Adrenal gland (tissue), 12 donors: ENCODE data around the gene PPEF2. TPM values are rescaled to one million over a fixed set of nuclear protein-coding genes. Genes with fewer than 3 reads are reported as not detected.

ENCODE experiments used
- DNase-seq, 7 donors: peaks; one replicate each; pipeline ENCODE4 v3.0.0-alpha.2; 2019 to 2020
- H3K27ac ChIP-seq, 5 donors: fragments of 200-600 bp; sonication (generic) in 4 of 5; 1 replicate in 3 of 5; 2 replicates in 2 of 5; pipeline versions ENCODE4 v1.5.1 to v1.8.0; 2016 to 2020; ENCODE audit warnings: mild to moderate bottlenecking in 1 of 5
- H3K27me3 ChIP-seq: fragments of 200-600 bp; 2 replicates; pipeline ENCODE4 v1.8.0; 2021
- H3K36me3 ChIP-seq, 2 donors: fragments of 200-600 bp; replicated peaks in 1 of 2; 1 replicate in 1 of 2; 2 replicates in 1 of 2; pipeline versions ENCODE4 v1.5.1 to v1.8.0; 2018 to 2022
- H3K4me1 ChIP-seq, 2 donors: fragments of 200-600 bp; replicated peaks in 1 of 2; 1 replicate in 1 of 2; 2 replicates in 1 of 2; pipeline versions ENCODE4 v1.5.1 to v1.8.0; 2018 to 2021
- H3K4me3 ChIP-seq, 4 donors: fragments of 200-600 bp; sonication (generic) in 3 of 4; one replicate each; pipeline ENCODE4 v1.5.1; 2016 to 2018
- H3K9me3 ChIP-seq, 3 donors: fragments of 200-600 bp; sonication (generic) in 1 of 3; replicated peaks in 1 of 3; 1 replicate in 2 of 3; 2 replicates in 1 of 3; pipeline versions ENCODE4 v1.5.1 to v1.8.0; 2016 to 2021
- CTCF ChIP-seq, 6 experiments: fragments of 450-650 bp in 4 of 6; fragments of 200-600 bp in 2 of 6; sonication (generic) in 1 of 6; IDR thresholded peaks; 1 replicate in 5 of 6; 2 replicates in 1 of 6; pipeline versions ENCODE4 v1.5.1 to v1.8.0; 2016 to 2021; ENCODE audit warnings: antibody characterized with exemption in 6 of 6, mild to moderate bottlenecking in 2 of 6, moderate library complexity in 1 of 6
- POLR2A ChIP-seq, 2 donors: fragments of 450-650 bp; IDR thresholded peaks; one replicate each; pipeline ENCODE4 v1.6.1; 2017; ENCODE audit warnings: antibody characterized with exemption in 2 of 2, mild to moderate bottlenecking in 2 of 2, moderate library complexity in 1 of 2
- WGBS, 4 donors: extraction: QIAGEN DNeasy Blood & Tissue Kit in 2 of 4; methylation state at CpG; one replicate each; pipeline versions ENCODE4 v1.1.5 to v1.1.7; 2013 to 2017; 5-methylcytosine and 5-hydroxymethylcytosine counted together
- intact Hi-C, 2 donors: fragments of 100-400 bp; cut with DNase I; formaldehyde crosslinking; loops; one replicate each; pipeline versions ENCODE4 v1.14.1 to v1.15.0; 2022 to 2023
- polyA plus RNA-seq, 3 donors: library from polyadenylated mRNA; stranded (reverse); fragments of 200-250 nt in 2 of 3; fragments of 350-450 nt in 1 of 3; fragmentation: Illumina TruSeq in 1 of 3; extraction: RNeasy Lipid Tissue Mini Kit (QIAGEN cat#74804) in 1 of 3; gene quantifications; one replicate each; pipeline ENCODE4 v1.2.3, GENCODE V29; 2013 to 2014
- total RNA-seq, 9 donors: library from RNA; depleted of rRNA in 4 of 9; stranded (reverse); fragments of >200 nt in 4 of 9; fragments of 120-200 nt in 1 of 9; fragmentation: NEBNext Ultra II Directional in 1 of 9; extraction: Animal tissue kit (Norgen Biotek cat#: 25700) in 1 of 9; gene quantifications; one replicate each; pipeline versions ENCODE4 v1.1.0 to v1.2.4, GENCODE V29; 2013 to 2023
- donor health status: healthy with polysubstance abuse.
- donor health status: Bipolar disorder and iron deficiency.
- donor health status: DM: yes; HTN: yes; CAD: no.
- donor health status: DM: no; HTN: no; CAD: no.
- donor health status: DM: no; HTN: no; CAD: no.
- donor health status: DM: yes; HTN: yes; CAD: no.

The PPEF2 gene
- total and polyA plus RNA-seq, 12 donors, result 0.03 to 0.08 (median 0.06) TPM; not detected in 9

- no peaks in the 10 kb centered on the region for H3K36me3 ChIP-seq
- H3K9me3 ChIP-seq, result no peaks in the 10 kb centered on the region
- WGBS, 4 donors, result 44 to 49% (median 47%) methylated on average over 4 of the region's 4 CpGs
- H3K27me3 ChIP-seq, result no peaks in the 10 kb centered on the region
- intact Hi-C loops, result no loop called here
- no peaks in the 10 kb centered on the region for H3K4me1 ChIP-seq
- no peak for DNase-seq
- no peak overlapping the region for H3K27ac ChIP-seq
- peak; percentile 38 to 68 (median 52) for TF ChIP-seq CTCF (IDR thresholded peaks at IDR 0.05)
- no peak for TF ChIP-seq POLR2A (IDR thresholded peaks at IDR 0.05)
- no peak overlapping the region for H3K4me3 ChIP-seq
These were observed 6.4 kb downstream of the PPEF2 start for GRCh38 chr4:75895744-75896314.

- H3K4me3 ChIP-seq, result no peak overlapping the region
- no peaks in the 10 kb centered on the region for H3K9me3 ChIP-seq
- no peaks in the 10 kb centered on the region for H3K36me3 ChIP-seq
- intact Hi-C loops, result no loop called here
- H3K4me1 ChIP-seq, result no peaks in the 10 kb centered on the region
- no peak for DNase-seq
- WGBS, 4 donors, result 76 to 86% (median 85%) methylated on average over 3 of the region's 3 CpGs
- H3K27ac ChIP-seq, result no peak overlapping the region
- H3K27me3 ChIP-seq, result no peaks in the 10 kb centered on the region
- TF ChIP-seq CTCF (IDR thresholded peaks at IDR 0.05), result no peak
These were observed 9.7 kb downstream of the PPEF2 start for GRCh38 chr4:75892508-75892907.

- 85 to 93% (median 87%) methylated on average over 7 to 14 of the region's 14 CpGs for WGBS, 4 donors
- no peaks in the 10 kb centered on the region for H3K27me3 ChIP-seq
- no peak overlapping the region for H3K27ac ChIP-seq
- no peak for DNase-seq
- no peaks in the 10 kb centered on the region for H3K36me3 ChIP-seq
- intact Hi-C loops, result no loop called here
- H3K4me1 ChIP-seq, result no peaks in the 10 kb centered on the region
- TF ChIP-seq CTCF (IDR thresholded peaks at IDR 0.05) (no peak), POLR2A (IDR thresholded peaks at IDR 0.05) (no peak)
- H3K4me3 ChIP-seq, result no peak overlapping the region
- H3K9me3 ChIP-seq, result no peaks in the 10 kb centered on the region
These were observed 10.6 kb downstream of the PPEF2 start for GRCh38 chr4:75891611-75892010.

- no peaks in the 10 kb centered on the region for H3K36me3 ChIP-seq
- H3K4me3 ChIP-seq, result no peak overlapping the region
- peak in 1 of 7 donors; percentile 33 for DNase-seq
- WGBS, 4 donors, result 85 to 88% (median 86%) methylated on average over 9 of the region's 9 CpGs
- TF ChIP-seq CTCF (IDR thresholded peaks at IDR 0.05) (no peak), POLR2A (IDR thresholded peaks at IDR 0.05) (no peak)
- no peaks in the 10 kb centered on the region for H3K9me3 ChIP-seq
- intact Hi-C loops, result no loop called here
- no peaks in the 10 kb centered on the region for H3K4me1 ChIP-seq
- no peaks in the 10 kb centered on the region for H3K27me3 ChIP-seq
- H3K27ac ChIP-seq, result no peak overlapping the region
These were observed 12.6 kb downstream of the PPEF2 start for GRCh38 chr4:75889537-75890199.
